ENCODE measurements around the gene BMP7. TPM values are rescaled to one million over a fixed set of nuclear protein-coding genes. Genes with fewer than 3 reads are reported as not detected.

Gene BMP7
- total RNA-seq, 3 donors from 2014 or later (not counting 1 experiment from before 2014, with no cell fraction given): not detected

DNA sequence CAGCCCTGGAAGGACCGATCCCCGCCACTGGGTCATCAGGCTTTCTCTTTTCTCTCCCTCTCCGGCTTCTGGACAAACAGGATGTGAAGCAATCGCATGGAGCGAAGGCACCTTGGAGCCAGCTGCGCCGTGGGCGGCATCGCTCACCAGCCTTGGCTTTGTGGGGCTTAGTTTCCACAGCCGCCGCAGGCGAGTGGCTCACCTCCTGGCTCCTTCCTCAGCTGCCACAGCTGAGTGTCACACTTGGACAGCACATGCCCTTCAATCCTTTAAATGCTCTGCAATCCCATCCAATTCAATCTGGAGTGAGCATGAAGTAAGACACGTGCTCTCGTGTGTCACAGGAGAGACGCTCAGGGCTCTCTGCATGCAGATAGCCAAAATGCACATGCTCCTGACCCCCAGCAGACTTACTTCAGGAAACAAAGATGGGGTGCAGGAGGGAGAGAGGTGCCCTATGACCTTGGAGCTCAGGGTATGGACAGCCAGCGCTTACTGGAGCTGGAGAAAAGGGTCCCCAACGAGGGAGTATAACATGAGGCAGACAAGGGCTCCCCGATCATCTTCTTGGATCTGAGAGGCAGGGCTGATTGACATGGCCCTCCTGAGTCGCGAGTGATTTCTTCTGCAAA, 70.9 kb downstream of the BMP7 start:
- H3K4me1 Mint-ChIP-seq: no peaks in the 10 kb centered on the region
- H3K4me1 ChIP-seq (ENCODE audit: control insufficient read depth, insufficient read depth, low read length): no peaks in the 10 kb centered on the region
- no peaks in the 10 kb centered on the region for H3K9me3 Mint-ChIP-seq
- no peak overlapping the region for H3K27ac Mint-ChIP-seq
- no peak overlapping the region for H3K4me3 ChIP-seq (ENCODE audit: low read length)
- WGBS (ENCODE audit: insufficient coverage): 77% methylated on average over 20 of the region's 20 CpGs
- H3K27me3 ChIP-seq (ENCODE audit: control insufficient read depth, insufficient read depth, low read length): no peaks in the 10 kb centered on the region
- intact Hi-C loops (cut with micrococcal nuclease): no loop called here
- ATAC-seq: no peak
- no peaks in the 10 kb centered on the region for H3K36me3 ChIP-seq (ENCODE audit: control insufficient read depth, insufficient read depth, low read length)
- H3K9me3 ChIP-seq (ENCODE audit: control insufficient read depth, insufficient read depth, low read length): no peaks in the 10 kb centered on the region
- no peak for DNase-seq
- peaks cover 0 to 2% of the 10 kb centered on the region in 2 donors for H3K27me3 Mint-ChIP-seq (ENCODE audit: low read depth in 2 of 2)
- no peaks in the 10 kb centered on the region for H3K36me3 Mint-ChIP-seq
- TF ChIP-seq, protein P1, sequence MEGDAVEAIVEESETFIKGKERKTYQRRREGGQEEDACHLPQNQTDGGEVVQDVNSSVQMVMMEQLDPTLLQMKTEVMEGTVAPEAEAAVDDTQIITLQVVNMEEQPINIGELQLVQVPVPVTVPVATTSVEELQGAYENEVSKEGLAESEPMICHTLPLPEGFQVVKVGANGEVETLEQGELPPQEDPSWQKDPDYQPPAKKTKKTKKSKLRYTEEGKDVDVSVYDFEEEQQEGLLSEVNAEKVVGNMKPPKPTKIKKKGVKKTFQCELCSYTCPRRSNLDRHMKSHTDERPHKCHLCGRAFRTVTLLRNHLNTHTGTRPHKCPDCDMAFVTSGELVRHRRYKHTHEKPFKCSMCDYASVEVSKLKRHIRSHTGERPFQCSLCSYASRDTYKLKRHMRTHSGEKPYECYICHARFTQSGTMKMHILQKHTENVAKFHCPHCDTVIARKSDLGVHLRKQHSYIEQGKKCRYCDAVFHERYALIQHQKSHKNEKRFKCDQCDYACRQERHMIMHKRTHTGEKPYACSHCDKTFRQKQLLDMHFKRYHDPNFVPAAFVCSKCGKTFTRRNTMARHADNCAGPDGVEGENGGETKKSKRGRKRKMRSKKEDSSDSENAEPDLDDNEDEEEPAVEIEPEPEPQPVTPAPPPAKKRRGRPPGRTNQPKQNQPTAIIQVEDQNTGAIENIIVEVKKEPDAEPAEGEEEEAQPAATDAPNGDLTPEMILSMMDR (IDR thresholded peaks at IDR 0.05): no peak
- H3K27ac ChIP-seq (ENCODE audit: low read length): no peak overlapping the region
- H3K4me3 Mint-ChIP-seq: no peak overlapping the region

DNA sequence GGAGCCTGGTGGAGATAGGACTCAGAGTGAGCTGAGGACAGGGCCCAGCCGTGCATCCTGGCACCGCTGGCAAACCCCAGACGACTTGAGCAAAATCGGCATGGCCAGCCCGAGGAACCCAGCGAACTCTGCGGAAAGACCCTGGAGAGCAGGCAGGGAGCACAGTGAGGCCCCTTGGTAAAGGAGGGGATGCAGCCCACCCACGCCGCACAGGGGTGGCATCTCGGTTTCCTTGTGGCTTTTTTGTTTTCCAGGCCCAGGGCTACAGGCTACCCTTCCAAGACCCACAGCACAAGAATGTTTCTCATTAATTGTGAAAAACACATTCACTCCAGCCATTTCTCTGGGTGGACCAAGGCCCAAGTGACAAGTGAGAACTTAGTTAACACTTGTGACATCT, 71.4 kb downstream of the BMP7 start:
- WGBS (ENCODE audit: insufficient coverage): 93% methylated on average over 10 of the region's 10 CpGs
- Mint-ChIP-seq H3K4me1 (no peaks in the 10 kb centered on the region), H3K36me3 (no peaks in the 10 kb centered on the region), H3K4me3 (no peak overlapping the region), H3K27me3 (ENCODE audit: low read depth in 2 of 2) (peaks cover 0 to 2% of the 10 kb centered on the region in 2 donors), H3K27ac (no peak overlapping the region), H3K9me3 (no peaks in the 10 kb centered on the region)
- no peak for DNase-seq
- intact Hi-C loops (cut with micrococcal nuclease): no loop called here
- ATAC-seq: no peak
- H3K4me3 ChIP-seq (ENCODE audit: low read length): no peak overlapping the region
- H3K9me3 ChIP-seq (ENCODE audit: control insufficient read depth, insufficient read depth, low read length): no peaks in the 10 kb centered on the region
- TF ChIP-seq, protein P1 (IDR thresholded peaks at IDR 0.05): no peak
- no peak overlapping the region for H3K27ac ChIP-seq (ENCODE audit: low read length)
- H3K36me3 ChIP-seq (ENCODE audit: control insufficient read depth, insufficient read depth, low read length): no peaks in the 10 kb centered on the region
- H3K4me1 ChIP-seq (ENCODE audit: control insufficient read depth, insufficient read depth, low read length): no peaks in the 10 kb centered on the region
- H3K27me3 ChIP-seq (ENCODE audit: control insufficient read depth, insufficient read depth, low read length): no peaks in the 10 kb centered on the region

GRCh38 chr20:57194154-57194553, 72.3 kb downstream of the BMP7 start:
- Histone ChIP-seq H3K4me3 (ENCODE audit: low read length) (no peak overlapping the region), H3K4me1 (ENCODE audit: control insufficient read depth, insufficient read depth, low read length) (no peaks in the 10 kb centered on the region), H3K27ac (ENCODE audit: low read length) (no peak overlapping the region), H3K27me3 (ENCODE audit: control insufficient read depth, insufficient read depth, low read length) (no peaks in the 10 kb centered on the region), H3K9me3 (ENCODE audit: control insufficient read depth, insufficient read depth, low read length) (no peaks in the 10 kb centered on the region), H3K36me3 (ENCODE audit: control insufficient read depth, insufficient read depth, low read length) (no peaks in the 10 kb centered on the region)
- intact Hi-C loops (cut with micrococcal nuclease): no loop called here
- WGBS (ENCODE audit: insufficient coverage): 93% methylated on average over 7 of the region's 7 CpGs
- Mint-ChIP-seq H3K9me3 (no peaks in the 10 kb centered on the region), H3K27ac (no peak overlapping the region), H3K36me3 (no peaks in the 10 kb centered on the region), H3K4me1 (no peaks in the 10 kb centered on the region), H3K4me3 (no peak overlapping the region), H3K27me3 (ENCODE audit: low read depth in 2 of 2) (peaks cover 0 to 2% of the 10 kb centered on the region in 2 donors)
- no peak for DNase-seq
- TF ChIP-seq, protein P1 (IDR thresholded peaks at IDR 0.05): no peak
- ATAC-seq: no peak

GRCh38 chr20:57193094-57193493, 73.3 kb downstream of the BMP7 start:
- Histone ChIP-seq H3K27ac (ENCODE audit: low read length) (no peak overlapping the region), H3K4me1 (ENCODE audit: control insufficient read depth, insufficient read depth, low read length) (no peaks in the 10 kb centered on the region)

More at GRCh38 chr20:57193094-57193493, 73.3 kb downstream of the BMP7 start:
- Mint-ChIP-seq H3K36me3 (no peaks in the 10 kb centered on the region), H3K4me3 (no peak overlapping the region), H3K27ac (no peak overlapping the region), H3K4me1 (no peaks in the 10 kb centered on the region), H3K9me3 (no peaks in the 10 kb centered on the region), H3K27me3 (ENCODE audit: low read depth in 2 of 2) (peaks cover 0 to 2% of the 10 kb centered on the region in 2 donors)
- H3K27me3 ChIP-seq (ENCODE audit: control insufficient read depth, insufficient read depth, low read length): no peaks in the 10 kb centered on the region
- no peaks in the 10 kb centered on the region for H3K9me3 ChIP-seq (ENCODE audit: control insufficient read depth, insufficient read depth, low read length)
- intact Hi-C loops (cut with micrococcal nuclease): no loop called here
- 94% methylated on average over 13 of the region's 13 CpGs for WGBS (ENCODE audit: insufficient coverage)
- no peak for DNase-seq
- ATAC-seq: no peak
- no peak overlapping the region for H3K4me3 ChIP-seq (ENCODE audit: low read length)
- no peaks in the 10 kb centered on the region for H3K36me3 ChIP-seq (ENCODE audit: control insufficient read depth, insufficient read depth, low read length)
- TF ChIP-seq, protein P1 (IDR thresholded peaks at IDR 0.05): no peak

All from natural killer cell (primary cell).